Skin epidermis (tissue), 12 donors: Measurements from ENCODE around the gene GNL1.
A peak's percentile ranks its signal among the peaks of the same experiment; 100 is the strongest.
"Not testable (repeated sequence)": the region's sequence is repeated elsewhere in the genome, so short reads cannot be mapped to it uniquely, and the experiment has no call there.

Experiments used
- H3K27ac ChIP-seq, 21 experiments: fragments of 200-600 bp; sonication (generic) in 11 of 21; one replicate each; pipeline ENCODE4 v1.5.0; 2020; ENCODE audit warnings: mild to moderate bottlenecking in 3 of 21, inconsistent platforms in 2 of 21, moderate library complexity in 2 of 21
- H3K4me3 ChIP-seq, 7 experiments: fragments of 200-600 bp; sonication (generic) in 2 of 7; one replicate each; pipeline ENCODE4 v1.5.0; 2020; ENCODE audit warnings: inconsistent platforms in 2 of 7, mild to moderate bottlenecking in 2 of 7, moderate library complexity in 1 of 7

GNL1 gene

DNA sequence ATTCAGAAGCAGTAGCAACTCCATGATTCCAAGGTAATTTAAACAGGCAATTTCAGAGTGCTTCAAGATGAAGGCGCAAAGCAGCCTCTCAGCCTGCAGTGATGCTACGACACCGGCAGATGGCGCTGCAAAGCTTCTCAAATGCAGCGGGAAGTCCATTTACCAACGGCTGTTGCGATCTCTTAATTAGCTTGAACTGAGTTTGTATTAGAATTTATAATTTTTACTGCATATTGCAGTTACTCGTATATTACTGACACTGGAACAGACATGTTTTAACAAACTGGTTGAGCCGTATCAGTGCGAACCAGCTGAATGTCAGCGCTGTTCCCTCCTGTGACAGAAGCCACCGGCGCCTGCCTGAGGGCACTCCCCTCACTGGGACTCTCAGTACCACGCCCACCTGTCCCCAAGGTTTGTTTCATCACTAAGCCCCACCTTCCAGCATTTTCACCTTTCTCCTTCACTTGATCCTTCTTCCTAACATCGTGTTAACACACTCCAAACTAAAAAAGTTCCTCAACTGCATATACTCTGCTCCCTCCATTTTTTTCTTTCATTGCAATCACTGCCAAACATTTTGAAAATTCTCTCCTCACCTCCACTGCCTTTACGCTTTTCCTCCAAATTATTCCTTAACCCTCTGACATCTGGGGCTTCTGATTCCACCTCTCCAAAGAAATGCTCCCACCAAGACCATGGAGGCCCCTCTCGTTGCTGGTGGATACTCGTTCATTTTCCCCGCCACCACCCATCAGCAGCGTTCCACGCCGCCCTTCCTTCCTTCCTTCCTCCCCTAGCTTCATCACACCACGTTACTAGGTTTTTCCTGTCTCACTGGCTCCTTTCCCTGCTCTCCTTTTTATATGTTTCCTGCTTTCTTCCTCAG is 14.5 kb downstream of the GNL1 start:
- Histone ChIP-seq H3K4me3 (peak overlapping the region in 6 of 7 experiments; percentile 8 to 24 (median 15)), H3K27ac (peak overlapping the region in 11 of 21 experiments; percentile 2 to 72 (median 53))

DNA sequence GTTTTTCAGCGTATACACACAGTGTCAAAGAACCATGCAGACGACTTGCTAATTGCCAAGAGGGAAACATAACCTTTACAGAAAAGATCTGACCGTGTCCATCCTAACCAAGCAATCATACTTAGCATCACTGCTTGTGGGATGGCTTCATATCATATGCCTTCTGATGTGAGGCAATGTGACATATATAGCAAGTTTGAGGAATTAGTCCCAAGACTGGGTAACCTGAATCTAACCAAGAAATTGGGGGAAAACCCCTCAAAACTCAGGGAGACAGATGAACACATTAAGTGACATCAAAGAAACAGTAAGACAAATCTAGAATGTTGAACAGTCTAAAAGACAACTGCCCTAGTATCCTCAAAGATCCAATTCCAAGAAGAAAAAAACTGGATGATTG is 18.4 kb downstream of the GNL1 start:
- no peak overlapping the region for H3K4me3 ChIP-seq
- H3K27ac ChIP-seq, result no peak overlapping the region

- Histone ChIP-seq H3K27ac (peak overlapping the region in 1 of 21 experiments; percentile 75), H3K4me3 (no peak overlapping the region)
These were observed 22.6 kb downstream of the GNL1 start for GRCh38 chr6:30533460-30534294.

GRCh38 chr6:30530014-30530413 is 26.3 kb downstream of the GNL1 start:
- no peak overlapping the region for H3K4me3 ChIP-seq
- peak overlapping the region in 7 of 21 experiments; percentile 6 to 76 (median 31) for H3K27ac ChIP-seq

DNA sequence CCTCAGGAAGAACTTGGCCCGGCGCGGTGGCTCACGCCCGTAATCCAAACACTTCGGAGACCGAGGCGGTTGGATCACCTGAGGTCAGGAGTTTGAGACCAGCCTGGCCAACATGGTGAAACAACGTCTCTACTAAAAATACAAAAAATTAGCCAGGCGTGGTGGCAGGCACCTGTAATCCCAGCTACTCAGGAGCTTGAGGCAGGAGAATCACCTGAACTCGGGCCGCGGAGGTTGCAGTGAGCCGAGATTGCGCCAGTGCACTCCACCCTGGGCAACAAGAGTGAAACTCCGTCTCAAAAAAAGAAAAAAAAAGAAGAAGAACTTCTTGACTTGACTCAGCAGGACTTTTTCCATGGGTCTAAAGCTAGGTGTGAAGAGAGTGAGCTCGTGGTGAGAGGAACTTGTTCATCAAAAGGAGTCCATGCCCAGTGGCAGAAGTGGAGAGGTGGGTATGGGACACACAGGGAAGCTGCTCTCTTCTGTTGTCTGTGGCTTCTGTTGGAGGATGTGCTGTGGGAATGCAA is 26.9 kb downstream of the GNL1 start:
- H3K4me3 ChIP-seq, result not testable (repeated sequence)
- peak overlapping the region in 9 of 21 experiments; percentile 6 to 76 (median 29) for H3K27ac ChIP-seq

DNA sequence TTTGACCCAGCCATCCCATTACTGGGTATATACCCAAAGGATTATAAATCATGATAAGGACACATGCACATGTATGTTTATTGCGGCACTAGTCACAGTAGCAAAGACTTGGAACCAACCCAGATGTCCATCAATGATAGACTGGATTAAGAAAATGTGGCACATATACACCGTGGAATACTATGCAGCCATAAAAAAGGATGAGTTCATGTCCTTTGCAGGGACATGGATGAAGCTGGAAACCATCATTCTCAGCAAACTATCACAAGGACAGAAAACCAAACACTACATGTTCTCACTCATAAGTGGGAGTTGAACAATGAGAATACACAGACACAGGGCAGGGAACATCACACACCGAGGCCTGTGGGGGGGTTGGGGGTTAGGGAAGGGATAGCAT is 29.8 kb downstream of the GNL1 start:
- H3K27ac ChIP-seq, H3K4me3 ChIP-seq: not testable (repeated sequence)

DNA sequence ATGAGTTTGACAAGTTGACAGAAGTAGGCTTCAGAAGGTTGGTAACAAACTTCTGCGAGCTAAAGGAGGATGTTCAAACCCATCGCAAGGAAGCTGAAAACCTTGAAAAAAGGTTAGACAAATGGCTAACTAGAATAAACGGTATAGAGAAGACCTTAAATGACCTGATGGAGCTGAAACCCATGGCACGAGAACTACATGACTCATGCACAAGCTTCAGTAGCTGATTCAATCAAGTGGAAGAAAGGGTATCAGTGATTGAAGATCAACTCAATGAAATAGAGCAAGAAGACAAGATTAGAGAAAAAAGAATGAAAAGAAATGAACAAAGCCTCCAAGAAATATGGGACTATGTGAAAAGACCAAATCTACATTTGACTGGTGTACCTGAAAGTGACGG is 34.3 kb downstream of the GNL1 start:
- H3K4me3 ChIP-seq, result not testable (repeated sequence)
- H3K27ac ChIP-seq, result peak overlapping the region in 7 of 21 experiments; percentile 62 to 88 (median 81)

GRCh38 chr6:30521082-30521481 is 35.2 kb downstream of the GNL1 start:
- peak overlapping the region in 19 of 21 experiments; percentile 1 to 88 (median 70) for H3K27ac ChIP-seq
- H3K4me3 ChIP-seq, result not testable (repeated sequence)

DNA sequence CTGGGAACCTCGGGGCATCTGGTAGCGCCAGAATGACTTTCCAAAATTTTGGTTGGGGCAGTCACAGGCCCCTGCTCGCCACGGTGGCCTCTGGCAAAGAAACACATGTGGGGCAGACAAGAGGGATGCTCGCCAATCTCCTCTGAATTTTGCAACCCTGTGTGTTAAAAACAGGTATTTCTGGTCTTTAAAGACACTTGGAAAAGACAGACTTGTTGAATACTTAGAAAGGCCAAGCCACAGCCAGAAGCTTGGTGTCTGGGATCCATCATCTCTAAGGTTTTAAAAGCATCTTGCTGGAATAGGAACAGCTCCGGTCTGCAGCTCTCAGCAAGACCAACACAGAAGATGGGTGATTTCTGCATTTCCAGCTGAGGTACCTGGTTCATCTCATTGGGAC is 35.8 kb downstream of the GNL1 start:
- H3K27ac ChIP-seq, result peak overlapping the region in 20 of 21 experiments; percentile 1 to 88 (median 70)
- no peak overlapping the region for H3K4me3 ChIP-seq

GRCh38 chr6:30518505-30519145 is 37.7 kb downstream of the GNL1 start:
- not testable (repeated sequence) for H3K4me3 ChIP-seq, H3K27ac ChIP-seq

DNA sequence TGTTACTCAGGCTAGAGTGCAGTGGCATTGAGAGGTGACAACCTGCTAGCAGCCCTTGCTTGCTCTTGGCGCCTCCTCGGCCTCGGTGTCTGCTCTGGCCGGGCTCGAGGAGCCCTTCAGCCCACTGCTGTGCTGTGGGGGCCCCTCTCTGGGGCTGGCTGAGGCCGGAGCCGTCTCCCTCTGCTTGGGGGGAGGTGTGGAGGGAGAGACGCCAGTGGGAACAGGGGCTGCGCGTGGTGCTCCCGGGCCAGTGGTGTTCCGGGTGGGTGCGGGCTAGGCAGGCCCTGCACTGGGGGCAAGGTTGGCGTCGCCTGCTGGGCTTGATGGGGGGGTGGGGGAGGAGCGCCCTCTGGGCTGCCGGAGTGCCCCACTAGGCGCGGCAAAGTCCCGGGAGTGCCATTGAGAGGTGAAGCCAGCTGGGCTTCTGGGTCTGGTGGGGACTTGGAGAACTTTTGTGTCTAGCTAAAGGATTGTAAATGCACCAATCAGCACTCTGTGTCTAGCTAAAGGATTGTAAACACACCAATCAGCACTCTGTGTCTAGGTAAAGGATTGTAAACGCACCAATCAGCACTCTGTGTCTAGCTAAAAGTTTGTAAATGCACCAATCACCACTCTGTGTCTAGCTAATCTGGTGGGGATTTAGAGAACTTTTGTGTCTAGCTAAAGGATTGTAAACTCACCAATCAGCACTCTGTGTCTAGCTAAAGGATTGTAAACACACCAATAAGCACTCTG is 38.4 kb downstream of the GNL1 start:
- not testable (repeated sequence) for H3K4me3 ChIP-seq
- peak overlapping the region in 7 of 21 experiments; percentile 19 to 95 (median 93) for H3K27ac ChIP-seq

DNA sequence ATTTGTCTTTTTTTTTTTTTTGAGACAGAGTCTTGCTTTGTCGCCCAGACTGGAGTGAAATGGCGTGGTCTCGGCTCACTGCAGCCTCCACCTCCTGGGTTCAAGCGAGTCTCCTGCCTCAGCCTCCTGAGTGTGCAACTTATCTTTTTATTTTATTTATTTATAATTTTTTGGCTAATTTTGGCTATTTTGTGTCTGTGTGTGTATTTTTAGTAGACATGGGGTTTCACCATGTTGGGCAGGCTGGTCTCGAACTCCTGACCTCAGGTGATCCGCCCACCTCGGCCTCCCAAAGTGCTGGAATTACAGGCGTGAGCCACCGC is 39.6 kb downstream of the GNL1 start:
- Histone ChIP-seq H3K4me3 (peak overlapping the region in 3 of 7 experiments; percentile 29 to 31 (median 29)), H3K27ac (peak overlapping the region in 20 of 21 experiments; percentile 81 to 96 (median 93))

GRCh38 chr6:30515944-30516753 is 40.1 kb downstream of the GNL1 start:
- H3K4me3 ChIP-seq, result peak overlapping the region; percentile 25 to 40 (median 31)
- peak overlapping the region; percentile 54 to 96 (median 93) for H3K27ac ChIP-seq

DNA sequence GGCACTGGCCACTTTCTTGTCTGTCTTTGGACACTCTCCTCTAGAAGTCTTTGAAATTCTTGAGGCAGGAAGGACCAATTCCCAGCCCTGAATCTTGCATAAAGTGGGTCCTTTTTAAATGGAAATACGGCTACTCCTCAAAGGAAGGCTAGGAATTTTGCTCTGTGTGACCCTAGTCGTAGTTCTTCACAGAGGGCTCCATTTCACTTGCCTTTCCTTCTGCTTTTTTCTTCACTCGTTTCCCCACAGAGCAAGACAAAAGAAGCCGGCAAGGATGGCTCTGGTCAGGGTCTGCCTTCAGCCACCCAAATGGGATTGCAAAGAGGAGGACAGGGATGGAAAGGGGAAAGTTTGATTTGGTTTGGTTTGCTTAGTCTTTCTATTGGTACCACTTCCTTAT is 41.2 kb downstream of the GNL1 start:
- peak overlapping the region in 16 of 21 experiments; percentile 81 to 96 (median 93) for H3K27ac ChIP-seq
- H3K4me3 ChIP-seq, result no peak overlapping the region

- no peak overlapping the region for H3K27ac ChIP-seq
- no peak overlapping the region for H3K4me3 ChIP-seq
These were observed 42.8 kb downstream of the GNL1 start for GRCh38 chr6:30513451-30513850.

DNA sequence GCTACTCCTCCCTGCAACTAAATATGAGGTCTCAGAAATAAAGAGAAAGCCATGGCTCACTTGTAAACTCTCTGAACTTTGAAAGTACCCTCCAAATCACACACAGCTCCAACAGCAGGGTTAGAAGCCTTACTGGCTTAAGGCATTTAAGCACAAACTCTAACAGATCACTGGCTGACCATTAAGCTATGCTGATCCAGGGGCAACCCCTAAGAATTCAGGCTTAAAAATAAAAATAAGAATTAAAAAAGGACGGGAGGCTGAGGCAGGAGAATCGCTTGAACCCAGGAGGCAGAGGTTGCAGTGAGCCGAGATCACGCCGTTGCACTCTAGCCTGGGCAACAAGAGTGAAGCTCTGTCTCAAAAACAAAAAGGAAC is 45.1 kb downstream of the GNL1 start:
- Histone ChIP-seq H3K4me3 (no peak overlapping the region), H3K27ac (peak overlapping the region in 5 of 21 experiments; percentile 8 to 84 (median 47))

DNA sequence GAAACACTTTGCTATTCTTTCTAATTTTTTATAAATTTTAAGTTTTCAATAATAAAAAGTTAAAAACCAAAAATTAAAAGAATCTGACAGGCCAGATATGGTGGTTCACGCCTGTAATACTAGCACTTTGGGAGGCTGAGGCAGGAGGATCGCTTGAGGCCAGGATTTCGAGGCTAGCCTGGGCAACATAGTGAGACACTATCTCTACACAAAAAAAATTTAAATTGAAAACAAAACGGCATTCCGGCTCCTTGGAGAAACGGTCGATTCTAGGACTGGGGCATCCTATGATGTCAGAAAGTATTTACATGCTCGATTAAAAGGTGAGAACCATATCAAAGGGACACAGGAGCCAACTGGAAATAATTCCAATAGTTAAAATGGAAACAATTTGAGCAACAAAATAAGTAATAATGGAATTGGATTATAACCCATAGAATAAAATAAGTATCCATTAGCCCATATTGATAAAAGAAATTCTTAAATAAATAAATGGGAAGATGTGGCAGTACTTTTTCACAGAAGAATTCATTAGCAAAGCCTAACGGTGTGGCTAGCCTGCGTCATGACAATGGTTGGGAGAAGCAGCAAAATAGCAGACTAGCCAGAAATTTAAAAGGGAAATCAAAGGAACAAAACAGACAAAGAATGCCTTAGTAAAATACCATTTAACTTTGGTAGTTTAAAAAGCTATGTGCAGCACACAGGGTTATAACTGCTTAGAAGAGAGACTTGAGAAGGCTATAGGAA is 45.7 kb downstream of the GNL1 start:
- Histone ChIP-seq H3K27ac (peak overlapping the region in 11 of 21 experiments; percentile 10 to 88 (median 72)), H3K4me3 (no peak overlapping the region)
